ENCODE measurements around the gene NDRG2.

GRCh38 chr14:21050597-21050996 is 25.7 kb upstream of the NDRG2 start:
- TF ChIP-seq CTCF (IDR thresholded peaks at IDR 0.05; ENCODE audit: insufficient read depth, low read depth, low read length) (no peak), EZH2 (IDR thresholded peaks at IDR 0.05; ENCODE audit: insufficient read depth, low read length) (no peak)
